Calu3 (cell line): ENCODE measurements around the gene PPFIBP2. TPM values are rescaled to one million over a fixed set of nuclear protein-coding genes. Genes with fewer than 3 reads are reported as not detected.

Experiments used
- BruUV-seq: library from RNA; stranded (reverse); fragments of 400-500 nt; replicated peaks from 2 replicates; lab custom pipeline; 2021; lab: Mats Ljungman, UMichigan
- CTCF ChIA-PET: fragments of 300-600 bp; sonication (Branson Sonifier 250); formaldehyde crosslinking; loops from one replicate; lab custom pipeline; 2022; ENCODE audit warnings: antibody characterized with exemption; lab: Charles Lee
- DNase-seq: peaks from one replicate; pipeline ENCODE4 v3.0.0; 2022
- H3K27ac Mint-ChIP-seq: one replicate; pipeline ENCODE4 v1.8.0; 2022; ENCODE audit warnings: mixed read lengths; ENCODE audit not compliant: unreplicated experiment
- H3K27me3 Mint-ChIP-seq: one replicate; pipeline ENCODE4 v1.8.0; 2022; ENCODE audit warnings: mixed read lengths; ENCODE audit not compliant: unreplicated experiment
- H3K36me3 Mint-ChIP-seq: one replicate; pipeline ENCODE4 v1.8.0; 2022; ENCODE audit warnings: mild to moderate bottlenecking, moderate library complexity, mixed read lengths; ENCODE audit not compliant: insufficient read depth, unreplicated experiment
- H3K4me1 Mint-ChIP-seq: one replicate; pipeline ENCODE4 v1.8.0; 2022; ENCODE audit warnings: mild to moderate bottlenecking, low read depth, mixed read lengths; ENCODE audit not compliant: unreplicated experiment
- H3K4me3 Mint-ChIP-seq: one replicate; pipeline ENCODE4 v1.8.0; 2022; ENCODE audit warnings: mild to moderate bottlenecking, low read depth, moderate library complexity, mixed read lengths; ENCODE audit not compliant: unreplicated experiment
- H3K9me3 Mint-ChIP-seq: one replicate; pipeline ENCODE4 v1.8.0; 2022; ENCODE audit warnings: low read depth, mixed read lengths; ENCODE audit not compliant: unreplicated experiment
- intact Hi-C: fragments of 100-400 bp; cut with micrococcal nuclease; formaldehyde crosslinking; loops from one replicate; pipeline ENCODE4 v1.10.0; 2022; ENCODE audit not compliant: unreplicated experiment
- total RNA-seq: library from RNA; stranded (reverse); gene quantifications from 2 replicates; pipeline ENCODE4 v1.2.3, GENCODE V29; 2022
- TF ChIP-seq, protein P1 (sequence below): fragments of 200-600 bp; IDR thresholded peaks from one replicate; pipeline ENCODE4 v1.8.0; 2022; ENCODE audit warnings: antibody characterized with exemption; ENCODE audit not compliant: unreplicated experiment

The PPFIBP2 gene
- total RNA-seq, 1 experiment from 2014 or later: 28.5 TPM

DNA sequence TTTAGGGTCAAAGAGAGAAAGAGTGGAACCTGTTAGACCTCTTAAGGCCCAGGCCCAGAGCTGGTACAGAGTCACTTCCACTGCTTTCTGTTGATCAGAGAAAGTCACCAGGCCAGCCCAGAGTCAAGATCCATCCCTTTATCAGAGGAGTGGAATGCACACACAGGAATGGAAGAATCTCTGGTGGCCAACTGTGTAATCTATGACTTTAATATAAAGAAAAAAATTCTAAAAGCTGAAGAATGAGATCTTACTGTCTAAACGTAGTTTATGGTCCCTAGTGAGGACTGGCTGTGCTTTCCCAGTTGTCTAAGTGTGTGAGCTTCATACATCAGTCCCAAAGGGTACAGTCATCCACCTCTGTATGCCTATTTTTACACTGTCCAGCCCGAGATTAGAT, 51.0 kb downstream of the PPFIBP2 start:
- intact Hi-C loops: no loop called here
- no peak for DNase-seq
- no TSS peak for BruUV-seq
- no peaks in the 10 kb centered on the region for H3K27me3 Mint-ChIP-seq
- no peaks in the 10 kb centered on the region for H3K9me3 Mint-ChIP-seq
- H3K4me3 Mint-ChIP-seq: no peak overlapping the region
- H3K27ac Mint-ChIP-seq: no peak overlapping the region
- CTCF ChIA-PET: no interaction called here
- H3K36me3 Mint-ChIP-seq: no peaks in the 10 kb centered on the region
- TF ChIP-seq, protein P1, sequence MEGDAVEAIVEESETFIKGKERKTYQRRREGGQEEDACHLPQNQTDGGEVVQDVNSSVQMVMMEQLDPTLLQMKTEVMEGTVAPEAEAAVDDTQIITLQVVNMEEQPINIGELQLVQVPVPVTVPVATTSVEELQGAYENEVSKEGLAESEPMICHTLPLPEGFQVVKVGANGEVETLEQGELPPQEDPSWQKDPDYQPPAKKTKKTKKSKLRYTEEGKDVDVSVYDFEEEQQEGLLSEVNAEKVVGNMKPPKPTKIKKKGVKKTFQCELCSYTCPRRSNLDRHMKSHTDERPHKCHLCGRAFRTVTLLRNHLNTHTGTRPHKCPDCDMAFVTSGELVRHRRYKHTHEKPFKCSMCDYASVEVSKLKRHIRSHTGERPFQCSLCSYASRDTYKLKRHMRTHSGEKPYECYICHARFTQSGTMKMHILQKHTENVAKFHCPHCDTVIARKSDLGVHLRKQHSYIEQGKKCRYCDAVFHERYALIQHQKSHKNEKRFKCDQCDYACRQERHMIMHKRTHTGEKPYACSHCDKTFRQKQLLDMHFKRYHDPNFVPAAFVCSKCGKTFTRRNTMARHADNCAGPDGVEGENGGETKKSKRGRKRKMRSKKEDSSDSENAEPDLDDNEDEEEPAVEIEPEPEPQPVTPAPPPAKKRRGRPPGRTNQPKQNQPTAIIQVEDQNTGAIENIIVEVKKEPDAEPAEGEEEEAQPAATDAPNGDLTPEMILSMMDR: no peak
- H3K4me1 Mint-ChIP-seq: no peaks in the 10 kb centered on the region

DNA sequence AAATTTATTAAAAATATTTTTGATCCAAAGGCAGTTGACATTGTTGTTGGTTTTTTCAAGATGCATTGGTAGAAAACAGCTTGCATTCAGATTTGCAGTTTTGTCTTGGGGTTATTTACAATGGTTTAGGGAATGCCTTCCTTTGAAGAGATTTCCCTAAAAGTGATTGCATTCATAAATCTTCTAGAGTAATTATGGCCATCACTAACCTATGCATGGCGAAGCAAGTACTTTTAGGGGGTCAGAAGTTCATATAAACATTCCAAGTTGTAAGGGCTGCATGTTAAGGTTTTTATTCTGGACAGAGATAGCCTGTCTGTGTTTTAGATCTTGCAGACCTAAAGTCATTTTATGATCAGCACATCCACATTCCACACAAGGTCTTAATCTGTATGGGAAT, 53.5 kb downstream of the PPFIBP2 start:
- CTCF ChIA-PET: no interaction called here
- TF ChIP-seq, protein P1: no peak
- no peak for DNase-seq
- H3K36me3 Mint-ChIP-seq: no peaks in the 10 kb centered on the region
- H3K27ac Mint-ChIP-seq: no peak overlapping the region
- H3K4me3 Mint-ChIP-seq: no peak overlapping the region
- intact Hi-C loops: no loop called here
- no peaks in the 10 kb centered on the region for H3K9me3 Mint-ChIP-seq
- BruUV-seq: no TSS peak
- peaks cover 15% of the 10 kb centered on the region for H3K4me1 Mint-ChIP-seq
- no peaks in the 10 kb centered on the region for H3K27me3 Mint-ChIP-seq

DNA sequence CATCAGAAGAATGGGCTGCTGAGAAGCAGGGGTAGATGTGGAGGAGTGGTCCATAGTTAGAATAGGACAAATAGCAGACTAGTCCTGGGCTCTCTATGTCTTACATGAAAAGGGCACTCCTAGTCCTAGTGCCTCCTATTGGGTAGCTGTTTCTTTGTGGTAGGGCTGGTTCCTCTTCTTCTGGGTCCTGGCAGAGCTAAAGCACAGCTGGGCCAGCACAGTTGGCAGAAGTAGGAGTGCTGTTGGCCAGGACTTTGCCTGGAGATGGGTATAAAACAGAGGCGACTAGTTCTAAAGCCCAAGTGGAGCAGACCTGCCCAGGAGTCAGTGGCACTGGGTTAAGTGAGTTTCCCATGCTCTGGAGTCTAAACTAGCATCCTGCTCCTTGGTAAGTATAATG, 55.2 kb downstream of the PPFIBP2 start:
- Mint-ChIP-seq H3K4me3 (no peak overlapping the region), H3K4me1 (peaks cover 32% of the 10 kb centered on the region)
- BruUV-seq: no TSS peak

DNA sequence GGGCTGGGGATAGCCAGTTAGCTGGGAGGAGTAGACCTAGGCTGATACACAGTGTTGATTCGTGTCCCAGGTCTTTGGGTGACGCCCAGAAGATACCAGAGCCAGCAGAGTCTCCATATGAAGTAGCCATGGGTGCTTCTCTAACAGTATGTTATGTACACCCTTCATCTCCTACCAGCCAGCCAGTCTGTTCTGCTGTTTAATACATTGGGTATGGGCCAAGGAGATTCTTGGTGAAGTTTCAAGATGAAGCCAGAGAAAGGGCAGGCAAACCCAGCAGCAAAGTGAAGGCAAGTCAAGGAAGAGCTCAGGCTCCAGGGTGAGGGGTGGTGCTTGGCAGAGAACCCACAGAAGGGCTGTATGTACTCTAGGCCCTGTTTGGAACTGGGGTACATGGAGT, 56.4 kb downstream of the PPFIBP2 start:
- CTCF ChIA-PET: interaction anchor here (2.4 to 2.6 kb wide), 2 partner anchors 87 to 96 kb away, joined by 24 to 61 read pairs; no protein-coding TSS in a partner anchor
- no TSS peak for BruUV-seq
- no peak for DNase-seq
- H3K4me3 Mint-ChIP-seq: no peak overlapping the region
- peaks cover 44% of the 10 kb centered on the region for H3K4me1 Mint-ChIP-seq
- no peak overlapping the region for H3K27ac Mint-ChIP-seq
- no peaks in the 10 kb centered on the region for H3K36me3 Mint-ChIP-seq
- TF ChIP-seq, protein P1: no peak
- intact Hi-C loops: no loop called here
- H3K27me3 Mint-ChIP-seq: no peaks in the 10 kb centered on the region
- H3K9me3 Mint-ChIP-seq: no peaks in the 10 kb centered on the region

More for the DNA sequence above, 55.2 kb downstream of the PPFIBP2 start:
- Mint-ChIP-seq H3K9me3 (no peaks in the 10 kb centered on the region), H3K36me3 (no peaks in the 10 kb centered on the region), H3K27ac (no peak overlapping the region), H3K27me3 (no peaks in the 10 kb centered on the region)
- TF ChIP-seq, protein P1: no peak
- CTCF ChIA-PET: no interaction called here
- no peak for DNase-seq
- intact Hi-C loops: no loop called here
